Adrenal gland (tissue), 12 donors: ENCODE results near the gene FAM53B. TPM values are rescaled to one million over a fixed set of nuclear protein-coding genes. Genes with fewer than 3 reads are reported as not detected.

ENCODE experiments used
- DNase-seq, 7 donors: peaks; one replicate each; pipeline ENCODE4 v3.0.0-alpha.2; 2019 to 2020
- H3K27ac ChIP-seq, 5 donors: fragments of 200-600 bp; sonication (generic) in 4 of 5; 1 replicate in 3 of 5; 2 replicates in 2 of 5; pipeline versions ENCODE4 v1.5.1 to v1.8.0; 2016 to 2020; ENCODE audit warnings: mild to moderate bottlenecking in 1 of 5
- H3K27me3 ChIP-seq: fragments of 200-600 bp; 2 replicates; pipeline ENCODE4 v1.8.0; 2021
- H3K36me3 ChIP-seq, 2 donors: fragments of 200-600 bp; replicated peaks in 1 of 2; 1 replicate in 1 of 2; 2 replicates in 1 of 2; pipeline versions ENCODE4 v1.5.1 to v1.8.0; 2018 to 2022
- H3K4me1 ChIP-seq, 2 donors: fragments of 200-600 bp; replicated peaks in 1 of 2; 1 replicate in 1 of 2; 2 replicates in 1 of 2; pipeline versions ENCODE4 v1.5.1 to v1.8.0; 2018 to 2021
- H3K4me3 ChIP-seq, 4 donors: fragments of 200-600 bp; sonication (generic) in 3 of 4; one replicate each; pipeline ENCODE4 v1.5.1; 2016 to 2018
- H3K9me3 ChIP-seq, 3 donors: fragments of 200-600 bp; sonication (generic) in 1 of 3; replicated peaks in 1 of 3; 1 replicate in 2 of 3; 2 replicates in 1 of 3; pipeline versions ENCODE4 v1.5.1 to v1.8.0; 2016 to 2021
- POLR2A ChIP-seq, 2 donors: fragments of 450-650 bp; IDR thresholded peaks; one replicate each; pipeline ENCODE4 v1.6.1; 2017; ENCODE audit warnings: antibody characterized with exemption in 2 of 2, mild to moderate bottlenecking in 2 of 2, moderate library complexity in 1 of 2
- WGBS, 4 donors: extraction: QIAGEN DNeasy Blood & Tissue Kit in 2 of 4; methylation state at CpG; one replicate each; pipeline versions ENCODE4 v1.1.5 to v1.1.7; 2013 to 2017; 5-methylcytosine and 5-hydroxymethylcytosine counted together
- intact Hi-C, 2 donors: fragments of 100-400 bp; cut with DNase I; formaldehyde crosslinking; loops; one replicate each; pipeline versions ENCODE4 v1.14.1 to v1.15.0; 2022 to 2023
- polyA plus RNA-seq, 3 donors: library from polyadenylated mRNA; stranded (reverse); fragments of 200-250 nt in 2 of 3; fragments of 350-450 nt in 1 of 3; fragmentation: Illumina TruSeq in 1 of 3; extraction: RNeasy Lipid Tissue Mini Kit (QIAGEN cat#74804) in 1 of 3; gene quantifications; one replicate each; pipeline ENCODE4 v1.2.3, GENCODE V29; 2013 to 2014
- total RNA-seq, 9 donors: library from RNA; depleted of rRNA in 4 of 9; stranded (reverse); fragments of >200 nt in 4 of 9; fragments of 120-200 nt in 1 of 9; fragmentation: NEBNext Ultra II Directional in 1 of 9; extraction: Animal tissue kit (Norgen Biotek cat#: 25700) in 1 of 9; gene quantifications; one replicate each; pipeline versions ENCODE4 v1.1.0 to v1.2.4, GENCODE V29; 2013 to 2023
- TF ChIP-seq, protein P1 (sequence below), 6 experiments: fragments of 450-650 bp in 4 of 6; fragments of 200-600 bp in 2 of 6; sonication (generic) in 1 of 6; IDR thresholded peaks; 1 replicate in 5 of 6; 2 replicates in 1 of 6; pipeline versions ENCODE4 v1.5.1 to v1.8.0; 2016 to 2021; ENCODE audit warnings: antibody characterized with exemption in 6 of 6, mild to moderate bottlenecking in 2 of 6, moderate library complexity in 1 of 6
- donor health status: healthy with polysubstance abuse.
- donor health status: Bipolar disorder and iron deficiency.
- donor health status: DM: yes; HTN: yes; CAD: no.
- donor health status: DM: no; HTN: no; CAD: no.
- donor health status: DM: no; HTN: no; CAD: no.
- donor health status: DM: yes; HTN: yes; CAD: no.

FAM53B gene
- total and polyA plus RNA-seq, 12 donors = 15.1 to 90.9 (median 65.5) TPM

DNA sequence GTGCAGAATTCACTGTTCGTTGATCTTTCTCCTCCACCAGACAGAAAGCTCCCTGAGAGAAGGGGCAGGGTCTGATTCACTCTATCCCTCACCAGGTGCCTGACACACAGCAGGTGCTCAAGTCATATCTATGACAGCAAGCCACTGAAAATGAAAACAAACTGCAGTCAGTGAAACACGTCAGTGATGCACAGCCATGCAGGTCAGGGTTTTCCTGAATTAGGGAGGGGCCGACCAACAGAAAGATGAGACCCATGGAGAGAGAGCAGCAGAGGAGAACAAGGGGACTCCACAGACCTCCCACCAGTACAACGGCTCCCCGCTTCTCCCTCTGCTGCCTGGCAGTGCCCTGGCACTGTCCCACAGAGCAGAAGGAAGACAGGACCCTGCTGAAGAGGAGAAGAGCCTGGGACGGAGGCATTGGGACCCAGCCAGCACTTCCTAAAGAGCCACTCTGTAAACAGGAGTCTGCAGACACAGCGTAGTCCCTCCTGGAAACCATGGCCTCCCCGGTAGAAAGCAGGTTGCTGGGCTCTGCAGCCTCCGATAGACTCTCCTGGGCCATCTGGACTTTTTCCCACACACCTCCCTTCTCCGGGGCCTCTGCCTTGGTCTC is 50.3 kb downstream of the FAM53B start:
- H3K27ac ChIP-seq = peak overlapping the region in 2 of 5 donors; percentile 56 to 71
- 50 to 57% (median 55%) methylated on average over 6 to 10 of the region's 10 CpGs for WGBS, 4 donors
- H3K9me3 ChIP-seq = no peaks in the 10 kb centered on the region
- intact Hi-C loops = no loop called here
- peaks cover 13 to 59% of the 10 kb centered on the region in 2 donors for H3K4me1 ChIP-seq
- H3K36me3 ChIP-seq = peaks cover 0 to 26% of the 10 kb centered on the region in 2 donors
- no peak overlapping the region for H3K4me3 ChIP-seq
- no peaks in the 10 kb centered on the region for H3K27me3 ChIP-seq
- DNase-seq = no peak
- TF ChIP-seq, protein P1, sequence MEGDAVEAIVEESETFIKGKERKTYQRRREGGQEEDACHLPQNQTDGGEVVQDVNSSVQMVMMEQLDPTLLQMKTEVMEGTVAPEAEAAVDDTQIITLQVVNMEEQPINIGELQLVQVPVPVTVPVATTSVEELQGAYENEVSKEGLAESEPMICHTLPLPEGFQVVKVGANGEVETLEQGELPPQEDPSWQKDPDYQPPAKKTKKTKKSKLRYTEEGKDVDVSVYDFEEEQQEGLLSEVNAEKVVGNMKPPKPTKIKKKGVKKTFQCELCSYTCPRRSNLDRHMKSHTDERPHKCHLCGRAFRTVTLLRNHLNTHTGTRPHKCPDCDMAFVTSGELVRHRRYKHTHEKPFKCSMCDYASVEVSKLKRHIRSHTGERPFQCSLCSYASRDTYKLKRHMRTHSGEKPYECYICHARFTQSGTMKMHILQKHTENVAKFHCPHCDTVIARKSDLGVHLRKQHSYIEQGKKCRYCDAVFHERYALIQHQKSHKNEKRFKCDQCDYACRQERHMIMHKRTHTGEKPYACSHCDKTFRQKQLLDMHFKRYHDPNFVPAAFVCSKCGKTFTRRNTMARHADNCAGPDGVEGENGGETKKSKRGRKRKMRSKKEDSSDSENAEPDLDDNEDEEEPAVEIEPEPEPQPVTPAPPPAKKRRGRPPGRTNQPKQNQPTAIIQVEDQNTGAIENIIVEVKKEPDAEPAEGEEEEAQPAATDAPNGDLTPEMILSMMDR (IDR thresholded peaks at IDR 0.05) = no peak
- no peak for TF ChIP-seq POLR2A (IDR thresholded peaks at IDR 0.05)

DNA sequence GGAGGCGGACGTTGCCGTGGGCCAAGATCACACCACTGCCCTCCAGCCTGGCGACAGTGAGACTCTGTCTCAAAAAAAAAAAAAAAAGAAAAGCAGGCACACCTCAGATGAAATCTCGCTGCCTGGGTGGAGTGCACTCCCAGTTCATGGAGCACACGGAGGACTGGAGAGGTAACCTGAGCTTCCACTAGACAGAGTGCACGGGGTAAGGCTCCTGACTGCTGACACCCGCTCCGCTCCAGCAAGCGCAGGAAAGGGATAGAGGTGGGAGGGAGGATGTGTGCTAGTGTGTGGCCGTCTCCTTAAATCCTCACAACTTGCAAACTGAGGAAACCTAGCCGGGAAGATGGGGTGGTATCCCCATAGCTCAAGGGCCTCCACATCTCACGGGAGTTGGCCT is 50.8 kb downstream of the FAM53B start:
- H3K4me1 ChIP-seq = peaks cover 13 to 57% of the 10 kb centered on the region in 2 donors
- TF ChIP-seq POLR2A (IDR thresholded peaks at IDR 0.05) = no peak
- TF ChIP-seq, protein P1 (IDR thresholded peaks at IDR 0.05) = no peak
- H3K36me3 ChIP-seq = peaks cover 0 to 26% of the 10 kb centered on the region in 2 donors
- no peak overlapping the region for H3K4me3 ChIP-seq
- intact Hi-C loops = no loop called here
- DNase-seq = no peak
- H3K9me3 ChIP-seq = no peaks in the 10 kb centered on the region
- peak overlapping the region in 2 of 5 donors; percentile 56 to 71 for H3K27ac ChIP-seq
- 82 to 92% (median 86%) methylated on average over 12 to 13 of the region's 13 CpGs for WGBS, 4 donors
- H3K27me3 ChIP-seq = no peaks in the 10 kb centered on the region

DNA sequence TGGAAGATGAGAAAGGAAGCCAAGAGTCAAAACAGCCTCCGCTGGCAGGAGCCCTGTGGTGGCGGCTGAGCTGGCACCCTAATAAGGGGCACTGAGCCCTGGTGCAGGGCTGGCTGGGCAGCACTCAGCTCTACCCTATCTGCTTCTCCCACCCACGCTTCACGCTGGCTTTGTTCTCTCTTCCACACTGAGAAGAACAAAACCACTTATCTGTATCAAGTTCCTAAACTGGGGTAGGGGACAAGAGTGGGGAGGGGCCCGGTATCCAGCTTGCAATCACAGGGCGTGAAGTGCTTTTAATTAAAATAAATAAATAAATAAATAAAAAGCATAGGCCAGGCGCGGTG is 52.1 kb downstream of the FAM53B start:
- intact Hi-C loops = no loop called here
- Histone ChIP-seq H3K4me1 (peaks cover 12 to 56% of the 10 kb centered on the region in 2 donors), H3K27ac (peak overlapping the region in 2 of 5 donors; percentile 6 to 34), H3K27me3 (no peaks in the 10 kb centered on the region), H3K9me3 (no peaks in the 10 kb centered on the region), H3K36me3 (peaks cover 0 to 26% of the 10 kb centered on the region in 2 donors), H3K4me3 (no peak overlapping the region)
- WGBS, 4 donors = 91 to 95% (median 93%) methylated on average over 8 of the region's 8 CpGs
- TF ChIP-seq, protein P1 (IDR thresholded peaks at IDR 0.05) = no peak
- no peak for TF ChIP-seq POLR2A (IDR thresholded peaks at IDR 0.05)
- DNase-seq = no peak

DNA sequence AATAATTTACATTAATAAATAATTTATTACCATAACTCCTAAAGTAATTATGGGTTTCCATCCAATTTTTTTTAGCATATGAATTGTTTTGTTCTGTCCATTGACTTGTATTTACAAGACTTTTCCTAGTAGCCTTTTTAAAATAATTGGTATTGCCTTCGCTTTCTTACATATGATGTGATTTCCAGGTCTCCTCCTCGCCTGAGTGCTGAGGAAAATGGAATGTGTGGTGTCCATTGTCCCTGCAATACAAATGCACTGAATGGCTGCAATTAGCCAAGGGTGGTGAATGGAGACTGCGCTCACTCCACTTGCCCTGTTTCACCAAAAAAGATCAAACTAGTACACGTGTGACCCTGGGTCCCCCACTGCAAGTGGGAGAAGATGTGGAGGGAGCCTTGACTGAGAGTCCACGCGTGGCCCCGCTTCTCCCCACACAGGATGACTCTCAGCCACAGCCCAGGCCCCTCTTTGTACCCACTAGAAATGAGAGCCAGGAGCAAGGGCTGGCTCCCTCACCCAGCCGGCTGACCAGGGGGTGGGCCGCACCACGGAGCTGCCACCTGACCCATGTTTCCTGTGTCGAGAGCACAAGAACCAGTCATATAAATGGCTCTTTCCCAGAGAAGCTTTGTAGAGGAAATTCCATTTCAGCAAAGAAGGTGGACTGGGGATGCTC is 52.6 kb downstream of the FAM53B start:
- Histone ChIP-seq H3K4me3 (no peak overlapping the region), H3K27me3 (no peaks in the 10 kb centered on the region), H3K9me3 (no peaks in the 10 kb centered on the region), H3K27ac (peak overlapping the region in 2 of 5 donors; percentile 25 to 34), H3K36me3 (peaks cover 0 to 26% of the 10 kb centered on the region in 2 donors), H3K4me1 (peaks cover 7 to 52% of the 10 kb centered on the region in 2 donors)
- TF ChIP-seq, protein P1 (IDR thresholded peaks at IDR 0.05) = no peak
- TF ChIP-seq POLR2A (IDR thresholded peaks at IDR 0.05) = no peak
- no peak for DNase-seq
- 81 to 89% (median 85%) methylated on average over 8 to 11 of the region's 11 CpGs for WGBS, 4 donors
- intact Hi-C loops = no loop called here
